GM13977 (cell line): ENCODE data around the gene HCFC1.

ENCODE experiments used
- DNase-seq: peaks from one replicate; pipeline ENCODE4 v3.0.0; 2012; ENCODE audit warnings: low spot score
- in situ Hi-C: fragments of 300-500 bp; cut with MboI; formaldehyde crosslinking; loops from one replicate; pipeline ENCODE4 v1.12.0; 2022; ENCODE audit warnings: low sequenced_read_pairs, low pct_unique_long_range_greater_than_20kb, mixed read lengths, inconsistent platforms; ENCODE audit not compliant: unreplicated experiment
- TF ChIP-seq, protein P1 (sequence below): IDR thresholded peaks from 2 replicates; pipeline ENCODE4 v1.5.1; 2012; ENCODE audit warnings: mild to moderate bottlenecking, control low read depth; ENCODE audit not compliant: insufficient read depth; ENCODE audit errors: extremely low read depth, missing control alignments

HCFC1 gene

GRCh38 chrX:153974726-153975286 lies 3.2 kb upstream of the HCFC1 start:
- TF ChIP-seq, protein P1, sequence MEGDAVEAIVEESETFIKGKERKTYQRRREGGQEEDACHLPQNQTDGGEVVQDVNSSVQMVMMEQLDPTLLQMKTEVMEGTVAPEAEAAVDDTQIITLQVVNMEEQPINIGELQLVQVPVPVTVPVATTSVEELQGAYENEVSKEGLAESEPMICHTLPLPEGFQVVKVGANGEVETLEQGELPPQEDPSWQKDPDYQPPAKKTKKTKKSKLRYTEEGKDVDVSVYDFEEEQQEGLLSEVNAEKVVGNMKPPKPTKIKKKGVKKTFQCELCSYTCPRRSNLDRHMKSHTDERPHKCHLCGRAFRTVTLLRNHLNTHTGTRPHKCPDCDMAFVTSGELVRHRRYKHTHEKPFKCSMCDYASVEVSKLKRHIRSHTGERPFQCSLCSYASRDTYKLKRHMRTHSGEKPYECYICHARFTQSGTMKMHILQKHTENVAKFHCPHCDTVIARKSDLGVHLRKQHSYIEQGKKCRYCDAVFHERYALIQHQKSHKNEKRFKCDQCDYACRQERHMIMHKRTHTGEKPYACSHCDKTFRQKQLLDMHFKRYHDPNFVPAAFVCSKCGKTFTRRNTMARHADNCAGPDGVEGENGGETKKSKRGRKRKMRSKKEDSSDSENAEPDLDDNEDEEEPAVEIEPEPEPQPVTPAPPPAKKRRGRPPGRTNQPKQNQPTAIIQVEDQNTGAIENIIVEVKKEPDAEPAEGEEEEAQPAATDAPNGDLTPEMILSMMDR: no peak
- in situ Hi-C loops: no loop called here
- no peak for DNase-seq

- in situ Hi-C loops: no loop called here
These were observed 2.5 kb upstream of the HCFC1 start for GRCh38 chrX:153974003-153974725.

GRCh38 chrX:153973127-153974002 lies 1.7 kb upstream of the HCFC1 start:
- no peak for DNase-seq
- in situ Hi-C loops: no loop called here
- TF ChIP-seq, protein P1: no peak

More at GRCh38 chrX:153974003-153974725, 2.5 kb upstream of the HCFC1 start:
- TF ChIP-seq, protein P1: no peak
- no peak for DNase-seq

DNA sequence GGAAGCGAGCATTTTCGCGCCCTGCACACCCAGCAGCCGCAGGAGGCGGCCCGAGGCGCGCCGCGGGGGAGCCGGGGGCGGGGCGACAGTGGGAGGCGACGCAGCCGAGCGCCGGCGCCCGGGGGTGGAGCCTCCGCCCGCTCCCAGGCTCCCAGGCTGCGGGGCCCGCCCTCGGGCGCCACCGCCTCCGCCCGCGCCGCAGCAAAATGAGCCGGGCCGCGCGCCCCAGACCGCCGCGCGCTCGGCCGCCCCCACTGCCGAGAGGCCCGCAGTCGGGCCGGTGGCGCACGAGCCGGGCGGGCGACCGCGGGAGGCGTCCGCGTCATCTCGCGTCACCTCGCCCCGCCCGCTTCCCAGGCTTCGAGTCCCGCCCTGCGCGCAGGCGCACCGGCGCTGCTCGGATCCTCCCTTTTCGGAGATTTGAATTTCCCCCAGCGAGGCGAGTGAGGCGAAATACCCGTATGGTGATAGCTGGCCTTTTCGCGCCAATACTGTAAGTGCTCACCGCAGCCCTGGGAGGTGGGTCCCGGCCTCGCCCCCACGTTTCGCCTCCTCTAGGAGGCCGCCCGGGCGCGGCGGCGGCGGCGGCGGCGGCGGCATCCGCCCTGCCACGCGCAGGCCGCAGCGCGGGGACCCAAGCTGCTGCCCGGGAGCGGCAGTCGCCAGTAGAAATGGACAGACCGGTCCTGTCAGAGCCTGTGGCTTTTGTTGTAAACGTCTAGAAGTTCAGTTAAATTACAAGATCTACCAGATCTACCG lies 929 bp upstream of the HCFC1 start, which contains the start of gene TMEM187:
TMEM187 (plus strand) TSS at position 387 of the 759 bp plus-strand sequence. CDS start 9,309 bp downstream, outside the sequence.
- DNase-seq: peak; percentile 96
- in situ Hi-C loops: no loop called here

DNA sequence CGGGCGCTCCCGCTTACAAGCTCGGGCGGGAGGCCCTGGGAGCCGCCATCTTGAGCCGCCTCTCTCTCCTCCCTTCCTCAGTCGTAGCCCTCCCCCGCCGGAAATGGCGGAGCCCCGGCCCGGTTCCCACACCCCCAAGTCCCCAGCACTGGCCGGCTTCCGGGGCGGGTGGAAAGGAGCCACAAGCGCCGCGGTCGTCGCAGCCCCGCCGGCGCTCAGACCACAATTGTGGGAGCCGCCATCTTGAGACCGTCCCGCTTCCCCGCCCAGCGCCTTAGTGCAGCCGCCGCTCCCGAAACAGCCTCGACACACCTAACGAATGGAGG lies 531 bp downstream of the HCFC1 start:
- TF ChIP-seq, protein P1: no peak
- in situ Hi-C loops: no loop called here
- DNase-seq: peak; percentile 94

More for the DNA sequence above, 929 bp upstream of the HCFC1 start, which contains the start of gene TMEM187:
- TF ChIP-seq, protein P1: no peak

- TF ChIP-seq, protein P1: no peak
- in situ Hi-C loops: no loop called here
- DNase-seq: peak; percentile 71
These were observed 1.1 kb downstream of the HCFC1 start for GRCh38 chrX:153970357-153971123.
